Measurements from ENCODE around the gene ELAPOR1. TPM values are rescaled to one million over a fixed set of nuclear protein-coding genes. Genes with fewer than 3 reads are reported as not detected.

The ELAPOR1 gene, protein sequence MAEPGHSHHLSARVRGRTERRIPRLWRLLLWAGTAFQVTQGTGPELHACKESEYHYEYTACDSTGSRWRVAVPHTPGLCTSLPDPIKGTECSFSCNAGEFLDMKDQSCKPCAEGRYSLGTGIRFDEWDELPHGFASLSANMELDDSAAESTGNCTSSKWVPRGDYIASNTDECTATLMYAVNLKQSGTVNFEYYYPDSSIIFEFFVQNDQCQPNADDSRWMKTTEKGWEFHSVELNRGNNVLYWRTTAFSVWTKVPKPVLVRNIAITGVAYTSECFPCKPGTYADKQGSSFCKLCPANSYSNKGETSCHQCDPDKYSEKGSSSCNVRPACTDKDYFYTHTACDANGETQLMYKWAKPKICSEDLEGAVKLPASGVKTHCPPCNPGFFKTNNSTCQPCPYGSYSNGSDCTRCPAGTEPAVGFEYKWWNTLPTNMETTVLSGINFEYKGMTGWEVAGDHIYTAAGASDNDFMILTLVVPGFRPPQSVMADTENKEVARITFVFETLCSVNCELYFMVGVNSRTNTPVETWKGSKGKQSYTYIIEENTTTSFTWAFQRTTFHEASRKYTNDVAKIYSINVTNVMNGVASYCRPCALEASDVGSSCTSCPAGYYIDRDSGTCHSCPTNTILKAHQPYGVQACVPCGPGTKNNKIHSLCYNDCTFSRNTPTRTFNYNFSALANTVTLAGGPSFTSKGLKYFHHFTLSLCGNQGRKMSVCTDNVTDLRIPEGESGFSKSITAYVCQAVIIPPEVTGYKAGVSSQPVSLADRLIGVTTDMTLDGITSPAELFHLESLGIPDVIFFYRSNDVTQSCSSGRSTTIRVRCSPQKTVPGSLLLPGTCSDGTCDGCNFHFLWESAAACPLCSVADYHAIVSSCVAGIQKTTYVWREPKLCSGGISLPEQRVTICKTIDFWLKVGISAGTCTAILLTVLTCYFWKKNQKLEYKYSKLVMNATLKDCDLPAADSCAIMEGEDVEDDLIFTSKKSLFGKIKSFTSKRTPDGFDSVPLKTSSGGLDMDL
- 0.73 and 1.3 TPM in 2 replicates for total RNA-seq (2014; rRNA removed; shearing (Covaris generic))
- 1.1 and 1.3 TPM in 2 replicates for polyA plus RNA-seq (2015; cell fraction: cytosol; rRNA removed)
- 1.4 and 1.7 TPM in 2 replicates for polyA plus RNA-seq (2015; cell fraction: nucleus; rRNA removed)

GRCh38 chr1:109113590-109114341 is at the start of gene ELAPOR1:
Gene ELAPOR1 (plus strand): TSS chr1:109114115. CDS start chr1:109114184, 69 bp downstream.
- no peak for DNase-seq (ENCODE audit: low read depth)

- DNase-seq (ENCODE audit: low read depth) = no peak
Measured at GRCh38 chr1:109065137-109065536, 48.8 kb upstream of the ELAPOR1 start.

GRCh38 chr1:109067883-109068282 is 46.0 kb upstream of the ELAPOR1 start:
- no peak for DNase-seq (ENCODE audit: low read depth)

DNA sequence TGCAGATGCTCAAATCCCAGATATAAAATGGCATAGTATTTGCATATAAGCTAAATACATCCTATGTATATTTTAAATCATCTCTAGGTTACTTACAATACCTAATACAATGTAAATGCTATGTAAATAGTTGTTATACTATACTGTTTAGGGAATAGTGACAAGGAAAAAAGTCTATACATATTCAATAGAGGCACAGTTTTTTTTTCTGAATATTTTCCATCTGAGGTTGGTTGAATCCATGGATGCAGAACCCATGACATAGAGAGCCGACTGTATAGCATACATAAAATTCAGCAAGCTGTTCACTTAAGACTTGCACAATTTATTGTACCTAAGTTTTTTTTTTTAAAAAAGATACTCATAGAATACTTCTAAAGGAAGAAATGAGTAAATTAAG is 44.6 kb upstream of the ELAPOR1 start:
- no peak for DNase-seq (ENCODE audit: low read depth)

GRCh38 chr1:109075531-109076490 is 38.1 kb upstream of the ELAPOR1 start, which contains the start of gene TAF13:
Gene TAF13 (minus strand): TSS chr1:109076003. CDS start chr1:109075947, 56 bp downstream.
- DNase-seq (ENCODE audit: low read depth) = peak; percentile 94

- no peak for DNase-seq (ENCODE audit: low read depth)
Measured at GRCh38 chr1:109078317-109078716, 35.6 kb upstream of the ELAPOR1 start.

DNA sequence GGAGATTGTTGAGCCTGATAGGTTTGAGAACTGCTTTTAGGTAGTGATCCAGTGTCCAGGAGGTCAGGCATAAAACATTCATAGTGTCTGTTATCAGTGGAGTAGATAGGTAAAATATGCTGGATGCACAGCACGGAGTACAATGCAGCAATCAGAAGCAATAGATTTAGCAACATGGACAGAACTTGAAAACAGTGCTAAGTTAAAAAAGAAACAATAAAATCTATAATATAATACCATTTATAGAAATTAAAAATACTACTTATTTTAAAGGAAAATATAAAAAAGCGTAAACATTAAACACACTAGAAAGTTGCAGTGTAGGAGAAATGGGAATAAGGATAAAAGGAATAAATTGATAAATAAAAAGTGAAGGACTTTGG is 34.7 kb upstream of the ELAPOR1 start:
- no peak for DNase-seq (ENCODE audit: low read depth)

DNA sequence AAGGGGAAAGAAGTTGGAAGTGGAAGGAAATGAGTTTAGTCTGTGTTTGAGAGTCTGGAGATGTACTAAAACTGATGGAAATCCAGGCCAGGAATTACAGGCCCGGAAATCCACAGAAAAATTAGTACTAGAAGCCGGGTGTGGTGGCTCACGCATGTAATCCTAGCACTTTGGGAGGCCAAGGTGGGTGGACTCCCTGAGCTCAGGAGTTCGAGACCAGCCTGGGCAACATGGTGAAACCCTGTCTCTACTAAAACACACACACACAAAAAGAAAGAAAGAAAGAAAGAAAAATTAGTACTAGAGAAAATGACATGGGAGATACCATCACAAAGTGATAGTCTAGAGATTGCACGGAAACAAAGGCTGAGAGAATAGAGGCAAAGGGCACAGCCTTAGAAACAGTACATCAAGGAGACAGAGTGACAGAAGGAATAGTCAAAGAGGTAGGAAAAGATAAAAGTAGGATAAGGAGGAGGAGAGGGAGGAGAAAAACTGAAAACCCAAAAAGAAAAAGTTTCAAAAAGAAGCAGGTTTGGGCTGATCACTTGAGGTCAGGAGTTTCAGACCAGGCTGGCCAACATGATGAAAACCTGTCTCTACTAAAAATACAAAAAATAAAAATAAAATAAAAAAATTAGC is 33.4 kb upstream of the ELAPOR1 start:
- DNase-seq (ENCODE audit: low read depth) = no peak

DNA sequence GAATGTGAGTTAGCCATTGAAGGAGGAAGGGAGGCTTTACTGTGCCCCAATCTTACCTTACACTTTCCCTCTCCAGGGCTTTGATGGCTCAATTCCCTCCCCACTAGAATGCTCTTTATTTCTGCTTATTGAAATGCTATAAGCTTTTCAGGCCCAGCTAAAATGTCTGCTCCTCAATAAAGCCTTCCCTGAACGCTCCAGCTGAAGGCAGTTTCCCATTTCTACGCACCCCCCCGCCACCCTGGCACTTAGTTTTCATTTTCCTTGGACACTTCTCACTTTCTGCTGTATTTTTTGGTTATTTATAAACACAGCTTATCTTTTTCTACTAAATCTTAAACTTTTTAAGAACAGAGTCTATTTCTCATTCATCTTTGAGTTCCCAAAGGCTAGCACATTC is 30.4 kb upstream of the ELAPOR1 start:
- DNase-seq (ENCODE audit: low read depth) = no peak

DNA sequence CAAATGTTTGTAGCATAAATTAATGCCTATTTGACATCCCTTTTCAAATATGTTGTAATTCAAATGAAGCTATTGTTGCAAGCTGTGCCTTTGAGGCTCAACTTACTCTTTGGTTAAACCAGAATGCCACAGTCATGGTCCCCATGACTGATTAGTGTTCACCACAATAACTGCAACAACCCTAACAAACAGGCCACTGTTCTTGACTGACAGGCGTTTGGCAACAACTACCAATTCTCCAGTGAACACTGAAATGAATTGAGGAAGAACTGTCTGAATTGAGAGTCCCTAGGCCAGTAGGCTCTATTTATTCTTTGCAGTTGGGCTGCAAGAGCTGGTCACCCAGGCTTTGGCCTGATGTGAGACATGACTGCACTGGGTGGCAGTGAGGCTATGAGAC is 30.0 kb upstream of the ELAPOR1 start:
- DNase-seq (ENCODE audit: low read depth) = peak; percentile 26

GRCh38 chr1:109084563-109085517 is 29.1 kb upstream of the ELAPOR1 start:
- peak; percentile 94 for DNase-seq (ENCODE audit: low read depth)

- DNase-seq (ENCODE audit: low read depth) = no peak
Measured at GRCh38 chr1:109089242-109090015, 24.5 kb upstream of the ELAPOR1 start.

DNA sequence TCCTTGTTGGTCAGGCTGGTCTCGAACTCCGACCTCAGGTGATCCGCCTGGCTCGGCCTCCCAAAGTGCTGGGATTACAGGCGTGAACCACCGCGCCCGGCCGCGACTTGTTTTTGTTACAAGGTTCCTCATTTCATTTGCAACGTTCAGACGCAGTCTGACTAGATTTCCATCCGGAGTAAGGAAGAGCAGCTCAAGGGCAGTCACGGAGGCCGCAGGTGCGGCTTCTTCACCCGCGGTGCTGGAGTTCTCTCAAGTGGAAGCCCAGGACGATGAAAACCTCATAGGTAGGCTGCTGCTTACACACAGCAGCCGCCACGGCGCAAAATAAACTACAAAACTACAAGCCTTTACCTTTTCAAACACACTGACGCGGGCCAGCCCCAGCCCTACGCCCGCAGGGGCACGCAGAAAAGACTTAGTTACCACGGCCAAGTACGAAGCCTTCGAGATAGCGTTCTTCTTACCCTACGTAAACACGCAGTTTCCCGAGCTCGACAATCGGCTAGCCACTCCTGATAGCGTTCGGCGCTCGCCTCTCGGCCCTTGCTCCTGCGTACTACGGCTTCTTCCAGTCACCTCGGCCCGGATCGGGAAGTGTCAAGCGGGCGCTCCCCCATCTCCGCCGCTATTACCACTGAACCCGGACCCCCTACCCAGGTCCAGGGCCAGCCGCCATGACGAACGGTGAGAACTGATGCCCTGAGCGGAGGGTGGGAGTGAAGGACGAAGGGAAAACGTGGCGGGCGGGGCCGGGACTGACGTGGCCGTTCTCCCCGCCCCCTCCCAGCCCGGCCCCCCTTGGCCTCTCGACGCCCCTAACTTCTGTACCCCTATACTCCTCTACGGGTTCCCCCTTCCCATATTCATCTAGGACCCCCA is 23.5 kb upstream of the ELAPOR1 start, which contains the start of gene TMEM167B:
Gene TMEM167B (plus strand): TSS at position 569 of the 882 bp plus-strand sequence. CDS start 109 bp downstream, at position 678.
- peak; percentile 87 for DNase-seq (ENCODE audit: low read depth)

- peak; percentile 50 for DNase-seq (ENCODE audit: low read depth)
Measured at GRCh38 chr1:109091078-109091838, 22.7 kb upstream of the ELAPOR1 start.

DNA sequence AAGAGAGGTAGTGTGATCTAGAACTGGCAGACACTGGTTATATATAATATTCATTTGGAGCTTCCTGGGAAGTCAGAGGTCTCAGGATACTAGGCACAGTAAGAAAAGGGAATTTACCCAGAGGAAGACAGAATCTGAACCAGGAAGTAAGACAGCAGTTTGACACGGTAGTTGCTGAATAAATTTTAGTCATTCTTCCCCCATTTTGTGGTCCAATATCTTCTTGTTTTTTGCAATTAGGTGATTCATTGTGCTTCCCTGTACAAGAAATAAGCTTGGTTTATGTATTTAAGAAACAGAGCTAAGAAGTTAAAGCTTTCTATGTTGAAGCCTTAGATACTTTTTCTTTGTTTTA is 22.1 kb upstream of the ELAPOR1 start:
- no peak for DNase-seq (ENCODE audit: low read depth)

Data from HT1080 (cell line).